Panc1 (cell line): ENCODE measurements around the gene RNF113B. TPM values are rescaled to one million over a fixed set of nuclear protein-coding genes. Genes with fewer than 3 reads are reported as not detected.

ENCODE experiments used
- ATAC-seq: fragments of 200-7000 bp; cut with Tn5 transposase; 2 replicates; pipeline ENCODE4 v1.9.1; 2020; ENCODE audit warnings: mild to moderate bottlenecking, moderate library complexity
- BruUV-seq: library from RNA; stranded (reverse); fragments of 400-500 nt; replicated peaks from 2 replicates; lab custom pipeline; 2021; lab: Mats Ljungman, UMichigan
- CTCF ChIA-PET: fragments of 300-600 bp; sonication (Branson Sonifier 250); formaldehyde crosslinking; loops from one replicate; lab custom pipeline; 2022; ENCODE audit warnings: antibody characterized with exemption; lab: Charles Lee
- POLR2A ChIA-PET: fragments of 300-600 bp; sonication (Branson Sonifier 250); formaldehyde crosslinking; loops from one replicate; lab custom pipeline; 2022; ENCODE audit warnings: antibody characterized with exemption; lab: Charles Lee
- DNase-seq: peaks from one replicate; pipeline ENCODE4 v3.0.0-alpha.2; 2010; ENCODE audit warnings: low read depth, low spot score
- H3K27ac ChIP-seq: 2 replicates; pipeline ENCODE4 v1.5.1; 2011; ENCODE audit warnings: mild to moderate bottlenecking, low read length, inconsistent platforms
- H3K27me3 ChIP-seq: fragments of 200-500 bp; sonication (Bioruptor generic); 2 replicates; pipeline ENCODE4 v1.6.0; 2014; ENCODE audit warnings: low read length, inconsistent platforms; ENCODE audit not compliant: control insufficient read depth, insufficient read depth
- H3K36me3 ChIP-seq: fragments of 200-500 bp; sonication (Bioruptor generic); 2 replicates; pipeline ENCODE4 v1.5.1; 2014; ENCODE audit warnings: inconsistent platforms, mild to moderate bottlenecking, low read length, moderate library complexity; ENCODE audit not compliant: control insufficient read depth, insufficient read depth
- H3K4me1 ChIP-seq: 2 replicates; pipeline ENCODE4 v1.5.1; 2011; ENCODE audit warnings: inconsistent platforms, mild to moderate bottlenecking, low read length, moderate library complexity; ENCODE audit not compliant: control insufficient read depth, insufficient read depth
- H3K4me3 ChIP-seq, 2 experiments: 2 replicates each; pipeline ENCODE4 v1.5.1; 2011 to 2012; ENCODE audit warnings: low read depth in 2 of 2, low read length in 2 of 2, mild to moderate bottlenecking in 2 of 2, inconsistent platforms in 1 of 2, moderate library complexity in 1 of 2
- H3K9me3 ChIP-seq: fragments of 200-500 bp; sonication (Bioruptor generic); 2 replicates; pipeline ENCODE4 v1.5.1; 2014; ENCODE audit warnings: low read depth, mild to moderate bottlenecking, inconsistent platforms, low read length, moderate library complexity; ENCODE audit not compliant: control insufficient read depth, insufficient read depth
- CTCF ChIP-seq: fragments of 450-650 bp; IDR thresholded peaks from 2 replicates; pipeline ENCODE4 v1.5.1; 2017; ENCODE audit warnings: mild to moderate bottlenecking
- POLR2AphosphoS5 ChIP-seq: IDR thresholded peaks from 2 replicates; pipeline ENCODE4 v1.6.1; 2012; ENCODE audit warnings: mild to moderate bottlenecking, low read depth, low read length, moderate library complexity
- REST ChIP-seq, 2 experiments: IDR thresholded peaks; 2 replicates each; pipeline ENCODE4 v1.6.1; 2011 to 2012; ENCODE audit warnings: low read depth in 2 of 2, control low read depth in 1 of 2, low read length in 1 of 2, mild to moderate bottlenecking in 1 of 2, moderate library complexity in 1 of 2; ENCODE audit not compliant: insufficient read depth in 1 of 2
- SIN3A ChIP-seq: IDR thresholded peaks from 2 replicates; pipeline ENCODE4 v1.6.1; 2012; ENCODE audit warnings: low read depth, mild to moderate bottlenecking, low read length, moderate library complexity, borderline replicate concordance; ENCODE audit not compliant: insufficient read depth
- TCF7L2 ChIP-seq: IDR thresholded peaks from 2 replicates; pipeline ENCODE4 v1.6.1; 2011; ENCODE audit warnings: mild to moderate bottlenecking, low read depth, low read length, inconsistent platforms
- in situ Hi-C: cut with HindIII; loops from 2 replicates; pipeline ENCODE4 v1.10.0; 2016; ENCODE audit warnings: low sequenced_read_pairs, low pct_unique_long_range_greater_than_20kb
- intact Hi-C: fragments of 100-400 bp; cut with micrococcal nuclease; formaldehyde crosslinking; loops from one replicate; pipeline ENCODE4 v1.10.0; 2022; ENCODE audit not compliant: unreplicated experiment
- total RNA-seq: library from RNA; stranded (reverse); gene quantifications from one replicate; pipeline ENCODE4 v1.2.1, GENCODE V29; 2021; ENCODE audit not compliant: unreplicated experiment

The RNF113B gene
- total RNA-seq, 1 experiment from 2014 or later, result not detected

GRCh38 chr13:98201189-98201588 lies 24.1 kb upstream of the RNF113B start:
- intact Hi-C loops (no loop called here), in situ Hi-C loops (no loop called here)
- TF ChIP-seq SIN3A, result no peak
- no peak for TF ChIP-seq POLR2AphosphoS5
- TF ChIP-seq TCF7L2, result no peak
- TF ChIP-seq CTCF, result no peak
- no peak for TF ChIP-seq REST (IDR thresholded peaks at IDR 0.05; ENCODE audit: insufficient read depth in 1 of 2, low read depth in 2 of 2, low read length in 1 of 2)
- ChIA-PET CTCF (no interaction called here), POLR2A (no interaction called here)
- DNase-seq (no peak), ATAC-seq (no peak)
- no peak overlapping the region for H3K27ac ChIP-seq
- no peaks in the 10 kb centered on the region for H3K27me3 ChIP-seq
- H3K4me3 ChIP-seq, result no peak overlapping the region
- no peaks in the 10 kb centered on the region; the same call in 1 of the 2 replicates for H3K4me1 ChIP-seq
- H3K9me3 ChIP-seq, result no peaks in the 10 kb centered on the region
- H3K36me3 ChIP-seq, result no peaks in the 10 kb centered on the region
- no TSS peak for BruUV-seq

- POLR2A ChIA-PET, result no interaction called here
- no peaks in the 10 kb centered on the region for H3K27me3 ChIP-seq
- CTCF ChIA-PET, result no interaction called here
- H3K27ac ChIP-seq, result no peak overlapping the region
- intact Hi-C loops, result no loop called here
- H3K9me3 ChIP-seq, result no peaks in the 10 kb centered on the region
- no peak for TF ChIP-seq POLR2AphosphoS5
- TF ChIP-seq SIN3A, result no peak
- no peak for TF ChIP-seq CTCF
- TF ChIP-seq TCF7L2, result no peak
- no peak for TF ChIP-seq REST (IDR thresholded peaks at IDR 0.05; ENCODE audit: insufficient read depth in 1 of 2, low read depth in 2 of 2, low read length in 1 of 2)
- in situ Hi-C loops, result no loop called here
- DNase-seq (no peak), ATAC-seq (no peak)
- no peaks in the 10 kb centered on the region for H3K36me3 ChIP-seq
- BruUV-seq, result no TSS peak
- no peaks in the 10 kb centered on the region; the same call in 1 of the 2 replicates for H3K4me1 ChIP-seq
- no peak overlapping the region for H3K4me3 ChIP-seq
Measured at GRCh38 chr13:98200211-98200878, 23.3 kb upstream of the RNF113B start.
